Subcutaneous adipose tissue (tissue), 4 donors: ENCODE data around the gene RPS6KA4. TPM values are rescaled to one million over a fixed set of nuclear protein-coding genes. Genes with fewer than 3 reads are reported as not detected.

Experiments used
- CTCF ChIP-seq: fragments of 450-650 bp; IDR thresholded peaks from one replicate; pipeline ENCODE4 v1.5.1; 2016; ENCODE audit warnings: low read depth, mild to moderate bottlenecking, control low read depth, antibody characterized with exemption, moderate library complexity
- total RNA-seq, 4 donors: library from RNA; depleted of rRNA; stranded (reverse); fragments of >200 nt; gene quantifications; one replicate each; pipeline ENCODE4 v1.1.0, GENCODE V29; 2016

RPS6KA4 gene
- total RNA-seq, 4 donors from 2014 or later: 7.2 to 27.5 (median 16.3) TPM

GRCh38 chr11:64347193-64347867, 11.6 kb upstream of the RPS6KA4 start:
- no peak for TF ChIP-seq CTCF

GRCh38 chr11:64348383-64349024, 10.5 kb upstream of the RPS6KA4 start:
- no peak for TF ChIP-seq CTCF

GRCh38 chr11:64349025-64349387, 10.0 kb upstream of the RPS6KA4 start:
- TF ChIP-seq CTCF: no peak

GRCh38 chr11:64349404-64349803, 9.6 kb upstream of the RPS6KA4 start:
- TF ChIP-seq CTCF: no peak

- no peak for TF ChIP-seq CTCF
Observed at GRCh38 chr11:64351136-64351631, 7.8 kb upstream of the RPS6KA4 start.

- TF ChIP-seq CTCF: no peak
Observed at GRCh38 chr11:64352099-64352994, 6.6 kb upstream of the RPS6KA4 start.
